ENCODE results near the gene CD180. TPM values are rescaled to one million over a fixed set of nuclear protein-coding genes. Genes with fewer than 3 reads are reported as not detected.
"Not testable (repeated sequence)": the region's sequence is repeated elsewhere in the genome, so short reads cannot be mapped to it uniquely, and the experiment has no call there.

Gene CD180
- total RNA-seq, 4 donors from 2014 or later, result 0.27 to 2.2 (median 1.2) TPM; not detected in 1

- Histone ChIP-seq H3K27ac (no peak overlapping the region), H3K27me3 (no peaks in the 10 kb centered on the region), H3K4me1 (peaks cover 0 to 18% (median 3%) of the 10 kb centered on the region in 3 donors), H3K9me3 (no peaks in the 10 kb centered on the region), H3K36me3 (no peaks in the 10 kb centered on the region), H3K4me3 (no peak overlapping the region)
- no peak for ATAC-seq
- TF ChIP-seq CTCF (IDR thresholded peaks at IDR 0.05) (no peak), POLR2AphosphoS5 (IDR thresholded peaks at IDR 0.05) (no peak), POLR2A (IDR thresholded peaks at IDR 0.05) (no peak), EP300 (IDR thresholded peaks at IDR 0.05) (no peak)
- 88 to 94% methylated on average over 5 of the region's 5 CpGs for WGBS, 2 donors (ENCODE audit: low coverage in 1 of 2)
These were observed 16.8 kb downstream of the CD180 start for GRCh38 chr5:67179697-67180361.

DNA sequence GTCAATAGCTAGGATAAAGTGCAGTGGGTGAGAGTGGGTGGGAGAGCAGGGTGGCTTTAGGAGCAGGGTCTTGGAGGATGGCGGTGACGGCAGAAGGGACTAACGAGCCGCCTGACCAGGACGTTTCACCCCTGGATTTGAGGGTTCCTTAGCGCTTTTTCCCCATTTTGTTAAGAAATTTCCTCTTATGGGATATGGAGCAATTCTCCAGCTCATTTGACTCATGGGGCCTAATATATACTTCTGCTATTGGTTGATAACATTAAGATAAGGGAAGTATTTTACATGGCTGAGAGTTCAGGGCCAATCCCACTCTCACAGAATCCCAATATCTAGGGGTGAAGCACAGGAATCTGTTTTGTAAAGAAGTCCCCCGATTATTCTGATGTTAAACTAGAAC, 17.6 kb downstream of the CD180 start:
- Histone ChIP-seq H3K4me1 (peaks cover 0 to 18% (median 3%) of the 10 kb centered on the region in 3 donors), H3K4me3 (no peak overlapping the region), H3K27me3 (no peaks in the 10 kb centered on the region), H3K27ac (no peak overlapping the region), H3K36me3 (no peaks in the 10 kb centered on the region), H3K9me3 (no peaks in the 10 kb centered on the region)
- no peak for TF ChIP-seq CTCF (IDR thresholded peaks at IDR 0.05)
- no peak for TF ChIP-seq POLR2A (IDR thresholded peaks at IDR 0.05)
- no peak for TF ChIP-seq POLR2AphosphoS5 (IDR thresholded peaks at IDR 0.05)
- no peak for TF ChIP-seq EP300 (IDR thresholded peaks at IDR 0.05)
- no peak for ATAC-seq
- 95 to 98% methylated on average over 7 of the region's 7 CpGs for WGBS, 2 donors (ENCODE audit: low coverage in 1 of 2)

- ATAC-seq, result no peak
- TF ChIP-seq EP300 (IDR thresholded peaks at IDR 0.05) (no peak), POLR2AphosphoS5 (IDR thresholded peaks at IDR 0.05) (no peak), CTCF (IDR thresholded peaks at IDR 0.05) (no peak), POLR2A (IDR thresholded peaks at IDR 0.05) (no peak)
- WGBS, 2 donors (ENCODE audit: low coverage in 1 of 2), result 78 to 80% methylated on average over 1 of the region's 1 CpG
These were observed 18.5 kb downstream of the CD180 start for GRCh38 chr5:67178085-67178484.

DNA sequence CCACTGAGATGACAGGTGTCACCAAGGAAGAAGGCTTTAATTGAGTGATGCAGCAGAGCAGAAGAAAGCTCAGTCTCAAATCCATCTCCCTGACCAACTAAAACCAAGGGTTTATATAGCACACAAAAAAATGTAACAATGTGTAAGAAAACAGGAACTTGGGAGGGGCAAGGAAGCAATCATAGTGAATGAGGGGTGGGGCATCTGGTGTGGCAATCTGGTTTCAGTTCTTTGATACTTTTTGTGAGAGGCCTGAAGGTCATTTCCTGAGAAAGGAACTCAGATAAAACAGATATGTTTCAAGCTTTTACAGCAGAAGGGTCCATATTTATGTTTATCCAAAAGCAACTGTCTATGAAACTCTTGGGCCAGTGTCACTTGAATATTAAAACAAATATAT, 19.7 kb downstream of the CD180 start:
- Histone ChIP-seq H3K27me3 (no peaks in the 10 kb centered on the region), H3K9me3 (no peaks in the 10 kb centered on the region), H3K27ac (no peak overlapping the region), H3K36me3 (no peaks in the 10 kb centered on the region), H3K4me3 (no peak overlapping the region), H3K4me1 (peaks cover 0 to 6% (median 0%) of the 10 kb centered on the region in 3 donors)
- no peak for ATAC-seq
- no peak for TF ChIP-seq POLR2AphosphoS5 (IDR thresholded peaks at IDR 0.05)
- TF ChIP-seq EP300 (IDR thresholded peaks at IDR 0.05), result no peak
- TF ChIP-seq POLR2A (IDR thresholded peaks at IDR 0.05), result no peak
- TF ChIP-seq CTCF (IDR thresholded peaks at IDR 0.05), result no peak

More at GRCh38 chr5:67178085-67178484, 18.5 kb downstream of the CD180 start:
- peaks cover 0 to 18% (median 3%) of the 10 kb centered on the region in 3 donors for H3K4me1 ChIP-seq
- H3K4me3 ChIP-seq, result no peak overlapping the region
- H3K36me3 ChIP-seq, result no peaks in the 10 kb centered on the region
- no peak overlapping the region for H3K27ac ChIP-seq
- H3K9me3 ChIP-seq, result no peaks in the 10 kb centered on the region
- no peaks in the 10 kb centered on the region for H3K27me3 ChIP-seq

GRCh38 chr5:67173959-67174358, 22.6 kb downstream of the CD180 start:
- Histone ChIP-seq H3K4me1 (no peaks in the 10 kb centered on the region), H3K27ac (no peak overlapping the region), H3K4me3 (no peak overlapping the region), H3K27me3 (no peaks in the 10 kb centered on the region), H3K36me3 (peaks cover 0 to 17% of the 10 kb centered on the region in 2 donors), H3K9me3 (no peaks in the 10 kb centered on the region)
- no peak for TF ChIP-seq EP300 (IDR thresholded peaks at IDR 0.05)
- no peak for TF ChIP-seq CTCF (IDR thresholded peaks at IDR 0.05)
- no peak for TF ChIP-seq POLR2AphosphoS5 (IDR thresholded peaks at IDR 0.05)
- TF ChIP-seq POLR2A (IDR thresholded peaks at IDR 0.05), result no peak
- WGBS, 2 donors (ENCODE audit: low coverage in 1 of 2), result 86% methylated on average over 1 of the region's 1 CpG; no CpG with 5 or more reads in 1 of the 2 donors
- ATAC-seq, result no peak

DNA sequence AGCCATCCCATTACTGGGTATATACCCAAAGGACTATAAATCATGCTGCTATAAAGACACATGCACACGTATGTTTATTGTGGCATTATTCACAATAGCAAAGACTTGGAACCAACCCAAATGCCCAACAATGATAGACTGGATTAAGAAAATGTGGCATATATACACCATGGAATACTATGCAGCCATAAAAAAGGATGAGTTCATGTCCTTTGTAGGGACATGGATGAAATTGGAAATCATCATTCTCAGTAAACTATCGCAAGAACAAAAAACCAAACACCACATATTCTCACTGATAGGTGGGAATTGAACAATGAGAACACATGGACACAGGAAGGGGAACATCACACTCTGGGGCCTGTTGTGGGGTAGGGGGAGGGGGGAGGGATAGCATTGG, 23.2 kb downstream of the CD180 start:
- ATAC-seq, H3K27ac ChIP-seq, H3K27me3 ChIP-seq, H3K4me1 ChIP-seq, H3K9me3 ChIP-seq, H3K4me3 ChIP-seq: not testable (repeated sequence)
- H3K36me3 ChIP-seq, result peaks cover 0 to 17% of the 10 kb centered on the region in 2 donors
- no CpG with 5 or more reads among the region's 2 CpGs for WGBS, 2 donors (ENCODE audit: low coverage in 1 of 2)
